Ishikawa (cell line): ENCODE results near the gene CDK5.

ENCODE experiments used
- CEBPB ChIP-seq: IDR thresholded peaks from 2 replicates; pipeline ENCODE4 v1.6.1; 2012
- CREB1 ChIP-seq: IDR thresholded peaks from 2 replicates; pipeline ENCODE4 v1.6.1; 2012; ENCODE audit warnings: low read depth
- EGR1 ChIP-seq: IDR thresholded peaks from 2 replicates; pipeline ENCODE4 v1.6.1; 2012
- EP300 ChIP-seq: IDR thresholded peaks from 2 replicates; pipeline ENCODE4 v1.6.1; 2012; ENCODE audit warnings: borderline replicate concordance
- FOXM1 ChIP-seq: IDR thresholded peaks from 2 replicates; pipeline ENCODE4 v1.6.1; 2012; ENCODE audit warnings: low read depth, borderline replicate concordance
- MAX ChIP-seq: IDR thresholded peaks from 2 replicates; pipeline ENCODE4 v1.6.1; 2012
- NFIC ChIP-seq: IDR thresholded peaks from 2 replicates; pipeline ENCODE4 v1.6.1; 2012
- RAD21 ChIP-seq: IDR thresholded peaks from 2 replicates; pipeline ENCODE4 v1.6.1; 2012; ENCODE audit warnings: low read depth
- REST ChIP-seq: IDR thresholded peaks from 2 replicates; pipeline ENCODE4 v1.6.1; 2012; ENCODE audit warnings: low read depth, mild to moderate bottlenecking
- TAF1 ChIP-seq: IDR thresholded peaks from 2 replicates; pipeline ENCODE4 v1.6.1; 2012; ENCODE audit warnings: low read depth, mild to moderate bottlenecking
- TCF12 ChIP-seq: IDR thresholded peaks from 2 replicates; pipeline ENCODE4 v1.6.1; 2012; ENCODE audit warnings: low read depth
- TEAD4 ChIP-seq: IDR thresholded peaks from 2 replicates; pipeline ENCODE4 v1.6.1; 2012
- USF1 ChIP-seq: IDR thresholded peaks from 2 replicates; pipeline ENCODE4 v1.6.1; 2012
- YY1 ChIP-seq: IDR thresholded peaks from 2 replicates; pipeline ENCODE4 v1.6.1; 2012; ENCODE audit warnings: low read depth
- ZBTB7A ChIP-seq: IDR thresholded peaks from 2 replicates; pipeline ENCODE4 v1.6.1; 2012; ENCODE audit warnings: low read depth

The CDK5 gene

DNA sequence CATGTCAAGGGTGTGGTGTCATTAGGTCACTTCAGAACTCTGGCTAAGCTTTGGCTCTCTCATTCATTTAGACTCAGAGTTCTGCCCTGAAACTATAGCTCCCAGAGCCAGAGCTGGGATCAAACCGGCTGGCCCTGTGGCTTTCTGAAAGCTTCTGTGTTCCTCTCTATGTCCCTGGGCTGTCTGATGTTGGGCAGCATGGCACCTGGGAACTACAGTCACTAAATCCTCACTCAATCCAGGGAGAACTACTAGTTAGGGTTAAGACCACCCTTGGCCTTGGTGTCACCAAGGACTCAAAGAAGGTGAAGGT, 46.6 kb downstream of the CDK5 start:
- no peak for TF ChIP-seq FOXM1
- TF ChIP-seq EP300, result no peak
- no peak for TF ChIP-seq YY1
- no peak for TF ChIP-seq EGR1
- no peak for TF ChIP-seq TAF1
- no peak for TF ChIP-seq RAD21
- TF ChIP-seq ZBTB7A, result no peak
- TF ChIP-seq USF1, result no peak
- no peak for TF ChIP-seq REST

DNA sequence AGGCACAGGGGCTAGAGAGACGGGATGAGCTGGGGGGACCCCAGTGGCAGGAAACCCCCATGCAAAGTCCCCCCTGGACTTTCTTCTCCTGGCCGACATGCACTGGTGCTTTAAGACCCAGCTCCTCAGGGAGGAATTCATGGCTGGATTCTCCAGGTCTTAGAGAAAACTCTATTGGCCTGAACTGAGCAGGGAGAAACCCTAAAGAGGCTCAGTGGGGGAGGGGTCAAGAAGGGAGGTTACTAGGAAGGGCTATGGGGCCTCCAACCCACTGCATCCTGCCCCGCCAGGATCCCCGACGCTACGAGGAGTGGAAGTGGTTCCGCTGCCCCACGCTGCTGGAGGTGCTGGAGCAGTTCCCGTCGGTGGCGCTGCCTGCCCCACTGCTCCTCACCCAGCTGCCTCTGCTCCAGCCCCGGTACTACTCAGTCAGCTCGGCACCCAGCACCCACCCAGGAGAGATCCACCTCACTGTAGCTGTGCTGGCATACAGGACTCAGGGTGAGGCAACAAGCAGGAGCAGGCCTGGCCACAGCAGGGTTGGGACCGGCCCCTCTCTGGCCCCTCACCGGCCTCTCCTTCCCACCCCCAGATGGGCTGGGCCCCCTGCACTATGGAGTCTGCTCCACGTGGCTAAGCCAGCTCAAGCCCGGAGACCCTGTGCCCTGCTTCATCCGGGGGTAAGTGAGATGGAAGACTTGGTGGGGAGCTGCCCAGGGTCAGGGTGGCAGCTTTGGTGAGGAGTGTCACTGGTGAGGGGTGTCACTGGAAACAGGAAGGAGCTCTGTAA, 47.2 kb downstream of the CDK5 start:
- TF ChIP-seq MAX, result no peak
- TF ChIP-seq FOXM1, result no peak
- TF ChIP-seq TEAD4, result no peak
- TF ChIP-seq TCF12, result no peak
- TF ChIP-seq REST, result no peak
- TF ChIP-seq RAD21, result no peak
- no peak for TF ChIP-seq CREB1
- no peak for TF ChIP-seq EP300
- no peak for TF ChIP-seq EGR1
- TF ChIP-seq YY1, result no peak
- no peak for TF ChIP-seq CEBPB
- no peak for TF ChIP-seq ZBTB7A
- no peak for TF ChIP-seq TAF1
- no peak for TF ChIP-seq USF1
- no peak for TF ChIP-seq NFIC

- no peak for TF ChIP-seq USF1
- no peak for TF ChIP-seq RAD21
Observed at GRCh38 chr7:151010037-151010306, 47.7 kb downstream of the CDK5 start.

DNA sequence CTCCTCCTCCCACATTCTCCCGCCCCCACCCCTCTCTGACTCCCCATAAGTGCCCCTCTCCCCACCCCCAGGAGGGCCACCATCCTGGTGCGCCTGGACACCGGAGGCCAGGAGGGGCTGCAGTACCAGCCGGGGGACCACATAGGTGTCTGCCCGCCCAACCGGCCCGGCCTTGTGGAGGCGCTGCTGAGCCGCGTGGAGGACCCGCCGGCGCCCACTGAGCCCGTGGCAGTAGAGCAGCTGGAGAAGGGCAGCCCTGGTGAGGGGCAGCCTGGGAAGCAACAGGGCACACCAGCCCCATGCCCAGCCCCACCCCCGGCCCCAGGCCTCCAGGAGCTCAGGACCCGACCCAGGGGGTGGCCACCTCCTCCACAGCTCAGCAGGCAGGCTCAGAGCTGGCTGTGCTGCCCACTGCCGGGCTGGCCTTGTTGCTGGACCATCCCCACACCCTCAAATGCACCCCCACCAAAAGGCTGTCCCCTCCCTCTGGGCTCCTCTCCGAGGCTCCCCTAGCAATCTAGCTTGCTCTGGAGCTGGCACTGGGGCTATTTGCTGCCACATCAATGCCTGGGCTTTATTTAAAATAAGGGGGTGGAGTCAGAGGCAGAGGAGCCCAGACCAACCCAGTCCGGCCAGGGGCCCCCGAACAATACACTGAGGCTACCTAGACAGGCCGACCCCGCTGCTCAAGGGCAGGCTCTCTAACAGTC, 48.2 kb downstream of the CDK5 start:
- TF ChIP-seq FOXM1, result no peak
- TF ChIP-seq YY1, result no peak
- no peak for TF ChIP-seq ZBTB7A
- no peak for TF ChIP-seq EGR1
- no peak for TF ChIP-seq TEAD4
- TF ChIP-seq RAD21, result no peak
- no peak for TF ChIP-seq MAX
- no peak for TF ChIP-seq NFIC
- no peak for TF ChIP-seq CEBPB
- no peak for TF ChIP-seq EP300
- no peak for TF ChIP-seq USF1
- no peak for TF ChIP-seq TAF1
